ENCODE data around the gene AKT3. TPM values are rescaled to one million over a fixed set of nuclear protein-coding genes. Genes with fewer than 3 reads are reported as not detected.

The AKT3 gene
- total RNA-seq, 4 donors from 2014 or later = 2.0 to 32.2 (median 9.3) TPM

DNA sequence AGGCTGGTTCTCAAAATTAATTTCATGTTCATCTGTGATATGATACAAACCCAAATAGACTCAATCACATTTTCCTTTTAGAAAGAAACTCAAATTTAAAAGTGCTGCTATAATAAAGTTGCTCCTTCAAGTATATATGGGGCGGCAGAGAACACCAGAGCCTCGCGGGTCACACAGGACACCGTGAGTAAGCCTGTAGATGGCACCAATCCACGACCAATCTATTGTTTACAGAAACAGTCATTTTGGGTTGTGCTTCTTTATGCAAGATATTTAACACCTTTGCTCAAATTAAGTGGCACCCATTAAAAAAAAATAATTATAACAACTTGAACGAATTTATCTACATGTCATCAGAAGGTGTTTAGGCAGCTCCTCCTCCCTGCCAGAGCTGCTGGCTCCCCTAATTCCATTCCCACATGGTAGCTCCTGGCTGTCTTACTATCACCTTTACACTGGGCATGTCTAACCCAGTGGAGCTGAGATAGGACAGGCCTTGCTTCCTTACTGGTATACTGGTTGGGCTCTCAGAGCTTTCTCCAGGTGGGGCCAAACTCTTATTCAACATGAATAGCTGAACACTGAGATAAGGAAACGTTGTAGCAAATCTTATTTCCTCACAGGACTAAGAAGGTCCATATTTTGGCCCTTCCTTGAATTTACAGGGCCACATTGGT lies 307.2 kb downstream of the AKT3 start:
- H3K27ac ChIP-seq = no peak overlapping the region
- no peaks in the 10 kb centered on the region for H3K4me1 ChIP-seq
- H3K27me3 ChIP-seq = no peaks in the 10 kb centered on the region
- intact Hi-C loops (cut with DNase I) = no loop called here
- no peaks in the 10 kb centered on the region for H3K9me3 ChIP-seq
- peaks cover 0 to 25% (median 0%) of the 10 kb centered on the region in 3 donors for H3K36me3 ChIP-seq
- no peak overlapping the region for H3K4me3 ChIP-seq
- TF ChIP-seq, protein P1, sequence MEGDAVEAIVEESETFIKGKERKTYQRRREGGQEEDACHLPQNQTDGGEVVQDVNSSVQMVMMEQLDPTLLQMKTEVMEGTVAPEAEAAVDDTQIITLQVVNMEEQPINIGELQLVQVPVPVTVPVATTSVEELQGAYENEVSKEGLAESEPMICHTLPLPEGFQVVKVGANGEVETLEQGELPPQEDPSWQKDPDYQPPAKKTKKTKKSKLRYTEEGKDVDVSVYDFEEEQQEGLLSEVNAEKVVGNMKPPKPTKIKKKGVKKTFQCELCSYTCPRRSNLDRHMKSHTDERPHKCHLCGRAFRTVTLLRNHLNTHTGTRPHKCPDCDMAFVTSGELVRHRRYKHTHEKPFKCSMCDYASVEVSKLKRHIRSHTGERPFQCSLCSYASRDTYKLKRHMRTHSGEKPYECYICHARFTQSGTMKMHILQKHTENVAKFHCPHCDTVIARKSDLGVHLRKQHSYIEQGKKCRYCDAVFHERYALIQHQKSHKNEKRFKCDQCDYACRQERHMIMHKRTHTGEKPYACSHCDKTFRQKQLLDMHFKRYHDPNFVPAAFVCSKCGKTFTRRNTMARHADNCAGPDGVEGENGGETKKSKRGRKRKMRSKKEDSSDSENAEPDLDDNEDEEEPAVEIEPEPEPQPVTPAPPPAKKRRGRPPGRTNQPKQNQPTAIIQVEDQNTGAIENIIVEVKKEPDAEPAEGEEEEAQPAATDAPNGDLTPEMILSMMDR (IDR thresholded peaks at IDR 0.05) = no peak
- TF ChIP-seq POLR2A (IDR thresholded peaks at IDR 0.05) = no peak
- no peak for DNase-seq
- WGBS, 2 donors = 67 to 68% methylated on average over 7 of the region's 7 CpGs

DNA sequence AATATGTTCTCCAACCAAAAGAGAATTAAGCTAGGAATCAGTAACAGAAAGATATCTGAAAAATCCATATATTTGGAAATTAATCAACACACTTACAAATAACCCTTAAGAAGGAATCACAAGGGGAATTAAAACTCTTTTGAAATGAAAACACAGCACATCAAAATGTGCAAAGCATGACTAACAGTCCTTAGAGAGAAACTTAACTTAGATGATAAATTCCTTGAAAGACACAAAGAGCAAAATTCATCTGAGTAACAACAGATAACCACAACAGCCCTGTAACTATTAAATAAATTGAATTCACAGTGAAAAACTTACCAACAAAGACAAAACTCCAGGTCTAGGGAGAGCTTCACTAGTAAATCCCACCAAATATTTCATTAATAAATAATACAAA lies 310.4 kb downstream of the AKT3 start:
- Histone ChIP-seq H3K27ac (no peak overlapping the region), H3K4me3 (no peak overlapping the region), H3K4me1 (no peaks in the 10 kb centered on the region), H3K9me3 (no peaks in the 10 kb centered on the region), H3K27me3 (no peaks in the 10 kb centered on the region), H3K36me3 (peaks cover 0 to 17% (median 0%) of the 10 kb centered on the region in 3 donors)
- no peak for TF ChIP-seq POLR2A (IDR thresholded peaks at IDR 0.05)
- TF ChIP-seq, protein P1 (IDR thresholded peaks at IDR 0.05) = no peak
- no peak for DNase-seq
- intact Hi-C loops (cut with DNase I) = no loop called here

DNA sequence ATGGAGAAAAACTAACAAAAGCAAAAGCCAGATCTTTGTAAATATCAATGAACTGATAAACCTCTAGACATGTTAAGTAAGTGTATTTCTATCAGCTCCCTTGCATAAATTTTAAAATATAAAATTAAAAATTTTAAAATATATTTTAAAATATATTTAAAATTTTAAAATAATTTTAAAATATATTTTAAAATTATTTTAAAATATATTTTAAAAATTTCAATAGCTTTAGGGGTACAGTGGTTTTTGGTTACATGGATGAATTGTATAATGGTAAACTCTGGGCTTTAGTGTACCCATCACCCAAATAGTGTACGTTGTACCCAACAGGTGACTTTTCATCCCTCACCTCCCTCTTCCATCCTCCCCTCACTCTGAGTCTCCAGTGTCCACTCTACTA lies 315.0 kb downstream of the AKT3 start:
- 89 to 96% methylated on average over 1 of the region's 1 CpG for WGBS, 2 donors
- Histone ChIP-seq H3K27ac (no peak overlapping the region), H3K27me3 (no peaks in the 10 kb centered on the region), H3K4me1 (no peaks in the 10 kb centered on the region), H3K36me3 (no peaks in the 10 kb centered on the region), H3K9me3 (no peaks in the 10 kb centered on the region), H3K4me3 (no peak overlapping the region)
- intact Hi-C loops (cut with DNase I) = no loop called here
- no peak for DNase-seq
- TF ChIP-seq, protein P1 (IDR thresholded peaks at IDR 0.05) = no peak

DNA sequence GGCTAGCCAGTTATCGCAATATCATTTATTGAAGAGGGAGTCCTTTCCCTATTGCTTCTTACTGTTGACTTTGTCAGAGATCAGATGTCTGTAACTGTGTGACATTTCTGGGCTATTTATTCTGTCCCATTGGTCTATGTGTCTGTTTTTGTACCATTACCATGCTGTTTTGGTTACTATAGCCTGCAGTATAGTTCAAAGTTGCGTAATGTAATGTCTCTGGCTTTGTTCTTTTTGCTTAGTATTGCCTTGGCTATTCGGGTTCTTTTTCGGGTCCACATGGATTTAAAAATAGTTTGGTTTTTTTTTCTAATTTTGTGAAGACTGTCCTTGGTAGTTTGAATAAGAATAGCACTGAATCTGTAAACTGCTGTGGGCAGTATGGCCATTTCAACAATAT lies 320.5 kb downstream of the AKT3 start:
- H3K9me3 ChIP-seq = no peaks in the 10 kb centered on the region
- H3K27ac ChIP-seq = no peak overlapping the region
- DNase-seq = no peak
- WGBS, 2 donors = 95 to 98% methylated on average over 4 of the region's 4 CpGs
- H3K27me3 ChIP-seq = no peaks in the 10 kb centered on the region
- H3K4me1 ChIP-seq = peaks cover 0 to 10% (median 3%) of the 10 kb centered on the region in 3 donors
- no peaks in the 10 kb centered on the region for H3K36me3 ChIP-seq
- TF ChIP-seq, protein P1 (IDR thresholded peaks at IDR 0.05) = no peak
- H3K4me3 ChIP-seq = no peak overlapping the region
- intact Hi-C loops (cut with DNase I) = no loop called here

DNA sequence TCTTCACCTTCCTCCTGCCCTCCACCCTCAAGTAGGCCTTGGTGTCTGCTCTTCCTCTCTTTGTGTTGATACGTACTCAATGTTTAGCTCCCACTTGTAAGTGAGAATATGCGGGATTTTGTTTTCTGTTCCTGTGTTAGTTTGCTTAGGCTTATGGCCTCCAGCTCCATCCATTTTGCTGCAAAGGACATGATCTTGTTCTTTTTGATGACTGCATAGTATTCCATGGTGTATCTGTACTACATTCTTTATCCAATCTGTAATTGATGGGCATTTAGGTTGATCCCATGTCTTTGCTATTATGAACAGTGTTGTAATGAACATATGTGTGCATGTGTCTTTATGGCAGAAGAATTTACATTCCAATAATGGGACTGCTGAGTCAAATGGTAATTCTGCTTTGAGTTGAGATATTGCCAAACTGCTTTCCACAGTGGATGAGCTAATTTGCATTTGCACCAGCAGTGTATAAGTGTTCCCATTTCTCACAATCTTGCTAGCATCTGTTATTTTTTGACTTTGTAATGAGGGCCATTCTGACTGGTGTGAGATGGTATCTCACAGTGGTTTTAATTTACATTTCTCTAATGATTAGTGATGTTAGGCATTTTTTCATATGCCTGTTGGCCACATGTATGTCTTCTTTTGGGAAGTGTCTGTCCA lies 321.5 kb downstream of the AKT3 start:
- H3K4me3 ChIP-seq = no peak overlapping the region
- H3K4me1 ChIP-seq = peaks cover 0 to 10% (median 3%) of the 10 kb centered on the region in 3 donors
- H3K27me3 ChIP-seq = no peaks in the 10 kb centered on the region
- H3K27ac ChIP-seq = no peak overlapping the region
- intact Hi-C loops (cut with DNase I) = no loop called here
- no peaks in the 10 kb centered on the region for H3K36me3 ChIP-seq
- 89 to 100% methylated on average over 2 of the region's 2 CpGs for WGBS, 2 donors
- no peak for DNase-seq
- no peaks in the 10 kb centered on the region for H3K9me3 ChIP-seq
- TF ChIP-seq, protein P1 (IDR thresholded peaks at IDR 0.05) = no peak
- no peak for TF ChIP-seq POLR2A (IDR thresholded peaks at IDR 0.05)

Measured in esophagus squamous epithelium (tissue), 5 donors.